GM19452 (cell line): ENCODE data around the gene HMG20A.

Experiments
- ATAC-seq: cut with Tn5 transposase; IDR thresholded peaks from one replicate; pipeline ENCODE4 v1.9.1; 2021; ENCODE audit not compliant: unreplicated experiment

Gene HMG20A

DNA sequence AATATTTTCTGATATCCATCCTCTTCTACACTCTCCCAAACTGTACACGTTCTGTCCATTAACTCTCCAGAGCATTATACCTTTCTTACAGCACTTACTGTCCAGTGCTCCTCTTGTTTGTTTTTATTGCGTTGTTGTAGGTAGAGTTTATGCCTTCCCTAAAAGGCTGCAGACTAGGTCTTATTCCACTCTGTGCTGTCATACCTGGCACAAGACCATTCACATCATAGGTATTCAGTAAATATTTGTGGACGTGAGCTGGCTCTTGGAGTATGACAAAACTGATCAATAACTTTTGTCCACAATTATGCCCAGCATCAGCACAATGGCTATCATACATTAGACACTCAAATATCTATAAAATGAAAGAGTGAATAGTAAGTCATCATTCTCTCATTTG is 4.4 kb downstream of the HMG20A start:
- ATAC-seq, result no peak

DNA sequence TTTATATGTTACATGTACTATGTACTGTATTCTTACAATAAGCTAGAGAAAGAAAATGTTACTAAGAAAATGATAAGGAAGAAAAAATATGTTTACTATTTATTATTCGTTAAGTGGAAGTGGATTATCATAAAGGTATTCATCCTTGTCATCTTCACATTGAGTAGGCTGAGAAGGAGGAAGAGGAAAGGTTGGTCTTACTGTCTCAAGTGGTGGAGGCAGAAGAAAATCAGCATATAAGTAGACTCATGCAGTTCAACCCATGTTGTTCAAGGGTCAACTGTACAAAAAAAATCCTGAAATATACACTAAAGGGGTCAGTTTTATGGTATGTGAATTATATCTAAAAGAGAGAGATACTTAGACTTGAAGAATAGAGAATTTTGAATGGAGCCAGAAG is 5.7 kb downstream of the HMG20A start:
- no peak for ATAC-seq

DNA sequence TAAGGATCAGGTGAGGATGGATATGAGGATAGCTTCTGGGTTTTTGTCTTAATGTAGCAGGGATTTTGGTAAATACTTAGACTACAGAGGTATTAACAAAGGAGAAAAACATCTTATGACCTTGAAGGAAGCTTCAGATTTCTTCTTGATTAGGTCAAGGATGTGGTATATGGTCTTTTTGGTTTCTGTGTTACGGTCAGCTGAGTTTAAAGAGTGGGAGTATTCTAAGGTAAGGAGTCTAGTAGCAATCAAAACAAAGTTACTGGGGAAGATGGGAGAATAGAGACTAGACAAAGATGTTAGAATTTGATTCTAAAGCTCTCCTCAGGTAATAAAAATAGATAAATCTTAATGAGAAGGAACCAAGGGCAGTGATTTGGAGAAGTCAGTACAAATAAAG is 6.2 kb downstream of the HMG20A start:
- ATAC-seq, result no peak

DNA sequence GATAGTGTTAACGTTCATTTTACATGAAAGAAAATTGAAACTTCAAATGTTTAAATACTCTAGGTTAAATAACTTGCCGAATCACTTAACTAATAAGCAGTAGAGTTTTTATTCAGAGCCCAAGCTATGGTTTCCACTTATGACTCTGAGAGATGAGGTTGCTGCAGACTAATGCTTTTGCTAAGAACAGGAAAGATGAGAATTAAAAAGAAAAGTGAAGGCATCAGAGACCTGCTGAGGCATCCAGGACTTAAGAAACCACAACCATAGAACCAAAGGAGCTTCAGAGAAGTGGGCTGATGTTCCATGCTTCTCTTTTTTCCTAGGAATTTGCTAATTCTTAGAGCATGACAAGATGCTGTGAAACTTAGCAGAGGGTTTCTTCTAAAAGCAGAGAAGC is 9.5 kb downstream of the HMG20A start:
- no peak for ATAC-seq

DNA sequence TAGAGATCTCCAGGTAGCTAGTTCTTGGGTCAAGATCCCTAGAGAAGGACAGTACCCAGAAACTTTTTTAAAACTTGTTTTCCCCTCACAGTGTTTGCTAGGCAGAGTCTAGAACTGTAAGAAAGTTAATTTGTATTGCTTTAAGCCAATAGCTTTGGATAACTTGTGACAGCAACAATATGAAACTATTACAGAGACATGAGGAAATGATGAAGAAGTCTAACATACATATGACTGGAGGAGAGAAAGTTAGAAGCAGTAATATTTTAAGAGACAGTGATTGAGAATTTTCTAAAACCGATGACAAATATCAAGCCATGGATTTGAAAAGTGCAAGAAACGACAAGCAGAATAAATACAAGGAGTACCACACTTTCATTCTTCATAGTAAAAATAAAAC is 10.0 kb downstream of the HMG20A start:
- no peak for ATAC-seq

DNA sequence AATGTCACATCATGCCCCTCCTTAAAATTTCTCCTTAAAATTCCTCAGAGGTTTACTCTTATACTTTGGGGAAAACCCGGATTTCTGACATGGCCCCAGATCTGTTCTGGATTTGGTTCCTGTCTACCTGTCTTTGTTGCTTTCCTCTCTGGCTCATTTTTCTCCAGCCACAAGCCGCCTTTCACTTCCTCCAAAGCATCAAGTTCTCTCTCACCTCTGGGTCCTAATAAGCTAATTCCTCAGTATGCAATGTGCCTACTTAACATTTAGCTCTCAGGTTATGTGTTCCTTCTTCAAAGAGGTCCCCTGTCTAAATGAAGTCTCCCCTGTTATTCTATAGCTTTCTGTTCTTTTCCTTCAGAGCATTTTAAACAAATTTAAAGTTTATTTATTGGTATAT is 16.1 kb downstream of the HMG20A start:
- ATAC-seq, result no peak

DNA sequence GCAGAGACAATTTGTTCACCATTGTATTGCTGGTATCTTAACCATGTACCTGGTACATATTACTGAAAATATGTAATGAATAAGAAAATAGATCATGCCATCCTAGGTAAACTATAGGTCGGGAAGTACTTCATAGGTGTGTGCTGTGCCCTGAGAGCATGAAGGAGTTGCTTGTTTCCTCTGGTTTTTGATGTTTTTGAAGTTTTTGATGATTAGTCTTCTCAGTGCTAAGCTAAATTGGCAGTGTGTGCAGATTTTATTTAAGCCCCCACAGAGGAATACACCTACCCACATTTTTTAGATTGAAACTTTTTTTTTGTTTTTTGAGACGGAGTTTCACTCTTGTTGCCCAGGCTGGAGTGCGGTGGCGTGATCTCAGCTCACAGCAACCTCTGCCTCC is 16.6 kb downstream of the HMG20A start:
- ATAC-seq, result no peak

GRCh38 chr15:77440378-77440999 is 19.8 kb downstream of the HMG20A start:
- ATAC-seq, result peak; percentile 87

DNA sequence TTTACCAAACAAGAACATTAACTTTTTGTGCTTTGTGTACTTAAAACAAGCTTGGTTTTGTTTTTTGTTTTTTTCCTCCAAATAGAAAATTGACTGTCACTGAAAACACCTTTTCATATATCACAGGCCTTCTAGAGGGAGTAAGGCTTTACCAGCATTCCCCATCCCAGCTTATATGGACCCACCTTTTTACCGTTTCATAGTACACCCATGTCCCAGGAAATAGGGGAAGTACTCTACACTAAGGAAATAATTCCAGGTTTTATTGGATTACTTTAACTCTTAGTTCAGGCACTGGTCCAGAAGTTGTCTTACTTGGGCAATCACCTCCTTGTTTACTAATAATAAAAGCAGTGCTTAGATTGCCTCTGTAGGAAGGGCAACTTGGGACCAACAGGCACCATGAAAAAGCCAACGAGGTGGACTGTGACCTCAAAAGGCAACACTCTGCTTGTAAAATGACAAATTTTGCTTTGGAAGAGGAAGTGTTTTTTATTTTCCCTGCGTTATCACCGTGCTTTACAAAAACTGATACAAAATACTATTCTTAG is 26.2 kb downstream of the HMG20A start:
- no peak for ATAC-seq

GRCh38 chr15:77454265-77454664 is 33.6 kb downstream of the HMG20A start:
- no peak for ATAC-seq

DNA sequence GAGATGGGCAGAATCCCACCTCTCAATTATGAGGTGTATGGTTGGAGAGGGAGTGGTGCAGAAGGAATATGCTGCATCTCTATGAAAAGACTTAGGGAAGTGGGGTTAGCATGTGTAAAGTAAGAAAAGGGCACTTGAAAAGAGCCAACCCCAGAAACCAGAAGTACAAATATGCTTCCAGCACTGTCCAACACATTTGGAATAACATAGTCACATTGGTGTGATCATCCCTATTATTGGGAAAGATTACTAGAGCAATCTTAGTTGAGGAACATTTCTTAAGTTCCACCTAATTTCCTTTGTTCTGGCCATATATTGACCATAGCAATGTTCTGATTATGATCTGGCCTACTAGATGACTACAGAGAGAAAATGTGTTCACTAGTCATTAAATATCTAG is 34.3 kb downstream of the HMG20A start:
- no peak for ATAC-seq

DNA sequence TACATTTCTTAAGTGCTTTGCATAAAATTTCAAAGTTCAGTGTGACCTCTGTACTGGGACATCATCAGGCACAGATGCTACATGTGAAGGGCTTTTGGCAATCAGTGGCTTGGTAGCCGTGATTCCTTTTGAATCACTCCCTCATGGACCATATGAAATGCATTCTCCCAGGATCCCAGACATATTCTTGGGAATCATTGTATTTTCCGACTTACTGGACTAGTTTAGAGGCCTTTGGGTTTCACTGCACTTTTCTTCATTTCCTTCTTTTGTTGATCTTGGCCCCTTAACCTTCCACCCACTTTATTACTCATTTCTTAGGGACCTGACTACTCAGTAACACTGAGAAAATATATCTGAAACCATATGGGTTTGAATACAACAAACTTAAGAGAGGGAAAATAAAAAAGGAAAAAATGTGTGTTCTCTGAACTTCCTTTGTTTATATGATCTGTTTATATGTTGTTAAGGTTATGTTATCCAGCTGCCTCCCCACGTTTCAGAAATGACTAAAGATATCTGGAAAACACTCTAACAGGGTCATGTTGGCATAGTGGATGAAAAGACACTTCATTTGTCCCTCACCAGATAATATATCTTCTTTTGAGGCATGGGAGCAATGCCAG is 35.1 kb downstream of the HMG20A start:
- ATAC-seq, result no peak

DNA sequence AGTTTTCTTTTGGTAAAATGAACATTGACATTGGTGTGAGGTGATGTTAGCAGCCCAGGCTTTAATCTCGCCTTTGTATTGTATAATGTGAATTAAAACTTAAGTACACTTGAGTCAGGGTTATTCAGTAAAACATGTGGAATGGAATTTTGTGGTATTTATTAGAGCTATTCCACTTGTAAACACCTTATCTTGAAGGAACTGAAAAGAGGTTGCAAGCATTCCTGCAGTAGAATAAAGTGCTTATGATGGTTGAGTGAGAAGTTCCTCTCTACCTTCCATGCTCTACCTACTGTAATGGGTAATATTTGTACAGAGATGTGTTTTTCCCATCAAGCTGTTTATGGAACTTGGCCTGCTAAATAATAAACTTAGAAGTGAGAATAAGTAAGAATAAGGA is 36.1 kb downstream of the HMG20A start:
- ATAC-seq, result no peak

- no peak for ATAC-seq
These were observed 36.7 kb downstream of the HMG20A start for GRCh38 chr15:77457191-77457904.

GRCh38 chr15:77457905-77458265 is 37.2 kb downstream of the HMG20A start:
- no peak for ATAC-seq

DNA sequence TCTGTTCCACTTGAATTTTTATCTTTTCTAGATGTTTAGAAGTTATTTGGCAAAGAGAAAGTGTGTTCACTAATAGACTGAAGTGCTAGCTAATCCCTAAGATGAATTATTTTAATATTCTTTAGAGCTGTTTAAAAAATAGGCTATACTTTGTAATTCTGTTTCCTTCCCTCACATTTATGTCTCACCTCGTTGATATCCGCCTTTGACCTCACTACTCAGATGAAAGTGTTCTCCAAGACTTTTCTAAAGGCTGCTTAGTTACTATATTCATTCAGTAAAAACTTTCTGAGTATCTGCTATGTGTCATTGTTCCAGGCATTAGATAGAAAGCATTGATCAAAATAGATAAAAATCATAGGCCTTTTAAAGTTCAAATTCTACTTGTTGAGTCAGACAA is 38.3 kb downstream of the HMG20A start:
- ATAC-seq, result no peak

DNA sequence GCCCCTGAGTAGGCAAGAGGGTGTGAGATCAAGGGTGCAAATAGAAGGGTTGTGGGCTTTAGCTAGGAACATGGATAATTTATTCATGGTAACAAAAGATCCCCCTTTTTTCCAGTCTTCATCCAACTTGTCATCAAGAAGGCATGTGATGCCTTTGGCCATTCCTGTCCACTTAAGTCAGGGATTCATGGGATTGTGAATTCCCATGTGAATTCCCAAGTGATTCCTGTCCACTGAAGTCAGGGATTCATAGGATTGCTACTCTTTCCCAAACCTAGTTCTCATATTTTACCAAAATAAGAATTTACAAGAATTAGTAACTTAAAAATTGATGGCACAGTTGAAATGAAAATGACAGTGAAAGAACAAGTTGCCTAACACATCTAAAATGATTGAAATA is 40.8 kb downstream of the HMG20A start:
- ATAC-seq, result no peak

- no peak for ATAC-seq
These were observed 43.6 kb downstream of the HMG20A start for GRCh38 chr15:77464129-77464865.

DNA sequence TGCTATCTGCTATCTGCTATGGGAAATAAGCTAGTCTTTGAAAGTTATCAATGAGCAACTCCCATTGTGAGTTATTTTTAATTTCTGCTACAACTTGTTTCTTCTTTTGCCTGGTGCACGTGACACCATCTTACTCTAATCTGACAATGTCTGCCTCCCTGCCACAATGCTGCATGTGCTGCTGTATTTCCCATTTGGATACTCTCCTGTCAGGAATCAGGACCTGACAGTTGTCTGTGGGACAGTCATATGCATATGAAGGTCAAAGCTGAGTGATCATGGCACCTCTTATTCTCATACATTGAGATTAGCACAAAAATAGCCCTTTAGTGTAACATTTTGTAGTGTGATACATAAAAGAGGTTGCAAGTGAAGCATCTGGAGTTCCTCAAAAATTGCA is 45.8 kb downstream of the HMG20A start:
- no peak for ATAC-seq

DNA sequence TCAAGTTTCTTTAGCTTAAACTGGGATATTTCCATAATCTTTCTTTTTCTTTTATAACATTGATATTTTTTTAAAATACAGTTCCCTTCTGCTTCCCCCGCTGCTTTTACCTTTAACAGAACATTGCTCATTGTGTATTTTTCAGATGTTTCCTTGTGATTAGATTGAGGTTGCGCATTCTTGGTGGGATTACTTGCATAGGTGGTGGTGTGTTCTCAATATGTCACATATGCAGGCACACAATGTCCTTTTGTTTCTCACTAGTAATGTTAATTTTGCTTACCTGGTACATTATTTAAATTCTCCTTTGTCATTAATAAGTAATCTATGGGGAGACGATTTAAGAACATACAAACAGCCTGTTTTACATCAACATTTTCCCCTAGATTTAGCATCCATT is 48.2 kb downstream of the HMG20A start:
- no peak for ATAC-seq

DNA sequence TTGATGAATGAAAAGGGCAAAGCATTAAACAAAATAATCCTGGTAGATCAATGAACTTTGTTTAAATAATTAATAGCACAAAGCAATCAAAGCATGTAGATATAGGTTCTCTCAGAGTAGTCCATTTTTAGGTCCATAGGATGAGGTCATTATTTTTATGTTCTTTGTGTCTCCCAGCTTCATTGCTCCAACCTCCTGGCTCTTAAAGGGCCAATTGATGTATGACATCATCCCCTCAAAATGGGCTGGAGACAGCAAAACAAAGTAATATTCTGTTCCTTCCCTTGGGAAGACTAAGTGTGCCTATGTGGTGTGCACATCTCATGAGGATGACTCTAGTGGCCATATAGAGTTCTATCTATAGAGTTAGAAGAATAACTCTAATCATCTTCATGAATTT is 49.5 kb downstream of the HMG20A start:
- ATAC-seq, result no peak

- ATAC-seq, result no peak
These were observed 52.6 kb downstream of the HMG20A start for GRCh38 chr15:77473328-77473727.
